ENCODE data around the gene TMEM59L.

GRCh38 chr19:18593367-18594095, 19.1 kb upstream of the TMEM59L start:
- no peak for TF ChIP-seq CTCF (IDR thresholded peaks at IDR 0.05 in 8 of 11, conservative IDR thresholded peaks at IDR 0.05 in 3 of 11)
- peak in 1 of 3 donors; percentile 18 for TF ChIP-seq POLR2AphosphoS5 (IDR thresholded peaks at IDR 0.05)

All from spleen (tissue), 7 donors.